OCI-LY1 (cell line): ENCODE measurements around the gene DNAJB1.

Source experiments
- H2AFZ ChIP-seq: fragments of 200-600 bp; sonication (generic), shearing (Covaris generic); 2 replicates; pipeline ENCODE4 v1.6.0; 2014; ENCODE audit warnings: antibody characterized with exemption, mild to moderate bottlenecking, low read length
- H3F3A ChIP-seq: fragments of 200-600 bp; sonication (generic), shearing (Covaris generic); 2 replicates; pipeline ENCODE4 v1.6.0; 2014; ENCODE audit warnings: mild to moderate bottlenecking, antibody characterized with exemption, low read length, moderate library complexity; ENCODE audit not compliant: insufficient read depth
- H3K27ac ChIP-seq: fragments of 200-600 bp; sonication (generic); 2 replicates; pipeline ENCODE4 v1.5.1; 2014; ENCODE audit warnings: low read length, mixed run types, mild to moderate bottlenecking, low read depth; ENCODE audit not compliant: poor library complexity, severe bottlenecking
- H3K27me3 ChIP-seq: fragments of 200-600 bp; sonication (generic); 2 replicates; pipeline ENCODE4 v1.6.0; 2014; ENCODE audit warnings: antibody characterized with exemption, mild to moderate bottlenecking, low read length, moderate library complexity; ENCODE audit not compliant: insufficient read depth
- H3K36me3 ChIP-seq: fragments of 200-600 bp; sonication (generic); 2 replicates; pipeline ENCODE4 v1.6.1; 2014; ENCODE audit warnings: mild to moderate bottlenecking, antibody characterized with exemption, low read length, moderate library complexity, mixed read lengths; ENCODE audit not compliant: insufficient read depth
- H3K4me1 ChIP-seq: fragments of 200-600 bp; sonication (generic); 2 replicates; pipeline ENCODE4 v1.5.1; 2014; ENCODE audit warnings: mild to moderate bottlenecking, low read length, moderate library complexity; ENCODE audit not compliant: insufficient read depth, severe bottlenecking
- H3K4me2 ChIP-seq: fragments of 200-600 bp; sonication (generic), shearing (Covaris generic); 2 replicates; pipeline ENCODE4 v1.6.1; 2014; ENCODE audit warnings: low read length
- H3K4me3 ChIP-seq: fragments of 200-600 bp; sonication (generic); 2 replicates; pipeline ENCODE4 v1.5.1; 2014; ENCODE audit warnings: low read length, low read depth, mild to moderate bottlenecking, mixed read lengths; ENCODE audit not compliant: poor library complexity, severe bottlenecking
- H3K79me2 ChIP-seq: fragments of 200-600 bp; shearing (Covaris generic); 2 replicates; pipeline ENCODE4 v1.6.1; 2016; ENCODE audit warnings: mixed run types, low read length, mixed read lengths; ENCODE audit not compliant: insufficient read depth
- H3K9ac ChIP-seq: fragments of 200-600 bp; sonication (generic), shearing (Covaris generic); 2 replicates; pipeline ENCODE4 v1.6.1; 2014; ENCODE audit warnings: mild to moderate bottlenecking, low read length, mixed read lengths
- H3K9me2 ChIP-seq: fragments of 200-600 bp; sonication (generic), shearing (Covaris generic); 2 replicates; pipeline ENCODE4 v1.6.1; 2014; ENCODE audit warnings: low read depth, mild to moderate bottlenecking, low read length, mixed read lengths
- H3K9me3 ChIP-seq: fragments of 200-600 bp; shearing (Covaris generic); 2 replicates; pipeline ENCODE4 v1.6.1; 2014; ENCODE audit warnings: low read length, mixed read lengths
- H4K20me1 ChIP-seq: fragments of 200-600 bp; sonication (generic), shearing (Covaris generic); 2 replicates; pipeline ENCODE4 v1.6.0; 2016; ENCODE audit warnings: mild to moderate bottlenecking, low read length; ENCODE audit not compliant: insufficient read depth
- CTCF ChIP-seq: fragments of 200-600 bp; sonication (generic), shearing (Covaris generic); IDR thresholded peaks from 2 replicates; pipeline ENCODE4 v1.5.1; 2017; ENCODE audit warnings: mild to moderate bottlenecking, antibody characterized with exemption, low read length, moderate library complexity, mixed read lengths
- EZH2 ChIP-seq: fragments of 200-600 bp; sonication (generic), shearing (Covaris generic); IDR thresholded peaks from 2 replicates; pipeline ENCODE4 v1.8.0; 2017; ENCODE audit warnings: borderline replicate concordance, mixed run types, mild to moderate bottlenecking, antibody characterized with exemption, low read length, moderate library complexity, mixed read lengths

Gene DNAJB1

GRCh38 chr19:14497228-14497921 lies 20.8 kb downstream of the DNAJB1 start:
- Histone ChIP-seq H3K4me3 (no peak overlapping the region), H3K4me2 (no peak overlapping the region), H2AFZ (no peak overlapping the region), H3K79me2 (no peaks in the 10 kb centered on the region), H3K36me3 (no peaks in the 10 kb centered on the region), H3F3A (no peaks in the 10 kb centered on the region), H3K4me1 (peaks cover 17% of the 10 kb centered on the region), H3K27ac (no peak overlapping the region), H3K9me3 (no peaks in the 10 kb centered on the region), H3K9ac (no peak overlapping the region), H3K9me2 (no peaks in the 10 kb centered on the region), H4K20me1 (no peaks in the 10 kb centered on the region), H3K27me3 (no peaks in the 10 kb centered on the region)
- TF ChIP-seq EZH2 (no peak), CTCF (no peak)

- H3K27ac ChIP-seq: no peak overlapping the region
- H3K36me3 ChIP-seq: no peaks in the 10 kb centered on the region
- H2AFZ ChIP-seq: no peak overlapping the region
- H3K4me1 ChIP-seq: peaks cover 17% of the 10 kb centered on the region
- no peak overlapping the region for H3K9ac ChIP-seq
- no peaks in the 10 kb centered on the region for H3K9me2 ChIP-seq
- H4K20me1 ChIP-seq: no peaks in the 10 kb centered on the region
- no peaks in the 10 kb centered on the region for H3K9me3 ChIP-seq
- peak overlapping the region; percentile 86 for H3K4me3 ChIP-seq
- no peaks in the 10 kb centered on the region for H3K27me3 ChIP-seq
- H3K4me2 ChIP-seq: peak overlapping the region; percentile 99; the same call in 1 of the 2 replicates
- no peaks in the 10 kb centered on the region for H3K79me2 ChIP-seq
- no peak for TF ChIP-seq CTCF
- TF ChIP-seq EZH2: no peak
- no peaks in the 10 kb centered on the region for H3F3A ChIP-seq
Observed at GRCh38 chr19:14496834-14497227, 21.4 kb downstream of the DNAJB1 start.

GRCh38 chr19:14496029-14496833 lies 22.0 kb downstream of the DNAJB1 start, which contains the start of gene GIPC1:
TSS of gene GIPC1 (minus strand) at chr19:14496127. CDS start at chr19:14482976, 13,151 bp downstream.
- no peaks in the 10 kb centered on the region for H3F3A ChIP-seq
- peaks cover 17% of the 10 kb centered on the region for H3K4me1 ChIP-seq
- H3K79me2 ChIP-seq: no peaks in the 10 kb centered on the region
- no peaks in the 10 kb centered on the region for H3K27me3 ChIP-seq
- peak within 1 kb of the TSS; percentile 86 for H3K4me3 ChIP-seq
- H3K4me2 ChIP-seq: peak within 1 kb of the TSS; percentile 99
- H3K9ac ChIP-seq: peak within 1 kb of the TSS; percentile 78
- no peak within 1 kb of the TSS for H2AFZ ChIP-seq
- no peaks in the 10 kb centered on the region for H3K9me3 ChIP-seq
- no peaks in the 10 kb centered on the region for H3K36me3 ChIP-seq
- no peaks in the 10 kb centered on the region for H3K9me2 ChIP-seq
- peak within 1 kb of the TSS; percentile 32 for H3K27ac ChIP-seq
- TF ChIP-seq CTCF (no peak), EZH2 (no peak)
- H4K20me1 ChIP-seq: no peaks in the 10 kb centered on the region
